Activated CD4-positive, alpha-beta T cell treated with anti-CD3 and anti-CD28 coated beads for 4 hours (primary cell): ENCODE results near the gene JPH2.

Experiments used
- DNase-seq, 2 donors: peaks; one replicate each; pipeline ENCODE4 v3.0.0-alpha.2; 2020

JPH2 gene

GRCh38 chr20:44186674-44187053 lies 324 bp downstream of the JPH2 start:
- DNase-seq = no peak

- no peak for DNase-seq
Observed at GRCh38 chr20:44186201-44186600, 787 bp downstream of the JPH2 start.

GRCh38 chr20:44185574-44185973 lies 1.4 kb downstream of the JPH2 start:
- no peak for DNase-seq

- no peak for DNase-seq
Observed at GRCh38 chr20:44183282-44183681, 3.7 kb downstream of the JPH2 start.

- DNase-seq = no peak
Observed at GRCh38 chr20:44182863-44183262, 4.1 kb downstream of the JPH2 start.

GRCh38 chr20:44182135-44182765 lies 4.7 kb downstream of the JPH2 start:
- DNase-seq = no peak

GRCh38 chr20:44181611-44182010 lies 5.4 kb downstream of the JPH2 start:
- DNase-seq = no peak

GRCh38 chr20:44180814-44181213 lies 6.2 kb downstream of the JPH2 start:
- DNase-seq = no peak

GRCh38 chr20:44176833-44177534 lies 10.0 kb downstream of the JPH2 start:
- no peak for DNase-seq

- no peak for DNase-seq
Observed at GRCh38 chr20:44174996-44175765, 11.8 kb downstream of the JPH2 start.

- no peak for DNase-seq
Observed at GRCh38 chr20:44173846-44174245, 13.1 kb downstream of the JPH2 start.

GRCh38 chr20:44173116-44173515 lies 13.9 kb downstream of the JPH2 start:
- DNase-seq = no peak

- no peak for DNase-seq
Observed at GRCh38 chr20:44172572-44172950, 14.4 kb downstream of the JPH2 start.

GRCh38 chr20:44171775-44172571 lies 15.0 kb downstream of the JPH2 start:
- no peak for DNase-seq

- DNase-seq = no peak
Observed at GRCh38 chr20:44170816-44171410, 16.1 kb downstream of the JPH2 start.

- DNase-seq = no peak
Observed at GRCh38 chr20:44167736-44168135, 19.3 kb downstream of the JPH2 start.

- no peak for DNase-seq
Observed at GRCh38 chr20:44166477-44166876, 20.5 kb downstream of the JPH2 start.

- DNase-seq = no peak
Observed at GRCh38 chr20:44166008-44166407, 21.0 kb downstream of the JPH2 start.

- no peak for DNase-seq
Observed at GRCh38 chr20:44160133-44160532, 26.9 kb downstream of the JPH2 start.

- no peak for DNase-seq
Observed at GRCh38 chr20:44159711-44160110, 27.3 kb downstream of the JPH2 start.

- no peak for DNase-seq
Observed at GRCh38 chr20:44159125-44159524, 27.9 kb downstream of the JPH2 start.

GRCh38 chr20:44157061-44157460 lies 29.9 kb downstream of the JPH2 start:
- no peak for DNase-seq

- DNase-seq = no peak
Observed at GRCh38 chr20:44154521-44155001, 32.4 kb downstream of the JPH2 start.
